ENCODE results near the gene SLC27A3.

SLC27A3 gene

DNA sequence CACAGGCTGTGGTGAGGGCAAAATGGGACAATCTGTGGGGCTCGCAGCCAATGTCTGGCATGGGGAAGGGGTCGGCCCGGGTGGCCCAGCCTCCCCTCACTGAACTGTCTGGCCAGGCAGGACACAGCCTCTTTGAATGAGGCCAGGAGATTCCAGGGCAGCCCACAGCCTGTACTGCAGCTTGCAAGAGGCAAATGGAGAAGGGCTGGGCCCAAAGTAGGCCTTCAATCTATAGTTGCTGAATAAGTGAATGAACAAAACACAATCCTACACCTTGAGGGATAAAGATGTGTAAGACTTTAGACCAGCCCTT, 23.2 kb downstream of the SLC27A3 start:
- no peak for DNase-seq (ENCODE audit: low read depth, low spot score)

DNA sequence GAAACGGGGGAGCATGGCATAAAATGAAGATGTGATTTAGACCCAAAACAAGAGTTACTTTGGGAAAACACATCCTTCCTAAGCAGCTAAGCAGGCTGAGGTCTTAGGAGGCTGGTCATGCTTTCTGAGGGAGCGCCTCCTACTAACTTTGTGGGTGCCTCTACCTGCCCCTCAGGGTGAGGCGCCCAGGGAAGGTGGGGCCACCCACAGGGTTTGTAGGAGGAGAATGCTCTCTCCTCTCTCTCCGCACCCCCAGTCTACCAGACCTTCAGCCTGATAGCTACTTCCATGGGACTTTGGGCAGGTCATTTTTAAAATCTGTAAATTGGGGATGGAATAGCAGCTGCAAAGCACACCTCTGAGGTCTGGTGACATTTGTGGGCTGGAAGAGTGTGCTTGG, 23.8 kb downstream of the SLC27A3 start:
- DNase-seq (ENCODE audit: low read depth, low spot score) = no peak

DNA sequence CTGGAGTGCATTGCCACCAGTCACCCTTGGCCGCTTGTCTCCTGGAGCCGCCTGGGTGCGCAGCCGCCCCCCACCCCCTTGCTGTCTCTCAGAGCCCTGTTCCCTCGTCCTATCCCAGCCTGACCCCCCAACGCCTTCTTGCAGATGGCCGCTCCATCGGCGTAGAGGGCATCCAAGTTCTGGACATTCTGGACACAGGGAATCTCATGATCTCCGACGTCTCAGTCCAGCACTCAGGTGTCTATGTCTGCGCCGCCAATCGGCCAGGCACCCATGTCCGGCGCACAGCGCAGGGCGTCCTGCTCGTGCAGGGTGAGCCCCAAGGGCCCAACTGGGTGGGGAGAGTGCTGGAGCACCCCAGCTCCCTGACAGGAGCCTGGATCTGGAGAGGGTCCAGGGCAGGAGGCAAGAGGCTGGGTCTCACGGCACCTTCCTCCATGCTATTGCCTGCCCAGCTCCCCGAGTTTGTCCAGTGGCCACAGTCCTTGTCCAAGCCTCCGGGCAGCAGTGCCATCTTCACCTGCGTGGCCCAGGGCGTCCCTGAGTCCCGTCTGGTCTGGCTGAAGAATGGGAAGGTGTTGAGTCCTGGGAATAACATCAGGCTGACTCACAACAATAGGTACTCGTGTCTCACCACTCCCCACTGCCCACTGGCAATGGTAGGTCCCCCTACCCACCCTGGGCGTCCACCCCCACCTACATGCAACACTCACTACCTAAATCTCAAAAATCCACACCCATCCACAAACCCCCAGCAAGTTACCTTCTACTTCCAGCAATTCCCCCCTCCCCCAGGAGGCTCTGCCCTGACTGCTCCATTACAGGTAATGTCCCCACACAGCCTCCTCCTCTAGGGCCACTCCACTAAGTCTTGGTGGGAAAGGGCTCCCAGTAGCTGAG, 24.6 kb downstream of the SLC27A3 start:
- no peak for DNase-seq (ENCODE audit: low read depth, low spot score)

DNA sequence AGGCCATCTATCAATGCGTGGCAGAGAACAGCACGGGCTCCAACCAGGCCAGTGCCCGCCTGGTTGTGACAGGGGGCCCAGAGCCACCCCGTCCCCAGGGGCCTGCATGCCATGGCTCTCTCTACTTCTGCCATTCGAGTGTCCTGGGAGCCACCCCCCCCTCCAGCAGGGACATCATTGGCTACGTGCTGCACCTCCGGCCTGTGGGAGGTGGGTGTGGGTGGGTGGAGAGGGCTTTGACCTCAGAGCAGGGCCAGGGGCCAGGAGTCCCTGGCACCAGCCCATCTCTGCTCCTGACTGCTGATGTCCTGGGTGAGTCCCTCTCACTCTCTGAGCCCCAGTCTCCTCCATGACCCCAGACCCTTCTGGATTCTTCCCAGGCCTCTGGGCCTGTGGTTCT, 25.3 kb downstream of the SLC27A3 start:
- no peak for DNase-seq (ENCODE audit: low read depth, low spot score)

DNA sequence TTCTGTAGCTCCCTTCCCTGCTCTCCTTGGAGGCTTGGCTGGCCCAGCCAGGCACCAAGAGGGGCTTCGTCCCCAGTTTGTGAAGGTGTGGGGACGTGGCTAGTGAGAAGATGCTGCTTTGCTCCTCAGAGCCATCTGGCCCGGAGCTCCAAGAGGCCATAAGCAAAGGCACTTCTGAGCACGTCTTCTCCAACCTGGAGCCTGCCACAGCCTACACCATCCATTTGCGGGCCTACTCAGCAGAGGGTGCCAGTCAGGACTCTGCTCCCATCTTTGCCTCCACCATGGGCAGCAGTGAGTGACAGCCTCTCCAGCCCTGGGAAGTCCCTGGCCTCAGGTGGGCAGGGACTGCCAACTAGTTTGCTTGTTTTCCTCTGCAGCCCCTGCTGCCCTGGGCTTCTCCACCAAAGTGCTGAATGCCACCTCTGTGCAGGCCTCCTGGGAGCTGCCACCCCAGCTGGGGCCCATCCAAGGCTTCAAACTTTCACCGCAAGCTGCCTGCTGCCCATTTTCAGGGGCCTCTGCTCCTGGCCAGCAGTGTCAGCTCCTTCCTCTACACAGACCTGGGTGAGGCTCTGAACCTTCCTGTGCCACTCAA, 25.9 kb downstream of the SLC27A3 start:
- no peak for DNase-seq (ENCODE audit: low read depth, low spot score)

DNA sequence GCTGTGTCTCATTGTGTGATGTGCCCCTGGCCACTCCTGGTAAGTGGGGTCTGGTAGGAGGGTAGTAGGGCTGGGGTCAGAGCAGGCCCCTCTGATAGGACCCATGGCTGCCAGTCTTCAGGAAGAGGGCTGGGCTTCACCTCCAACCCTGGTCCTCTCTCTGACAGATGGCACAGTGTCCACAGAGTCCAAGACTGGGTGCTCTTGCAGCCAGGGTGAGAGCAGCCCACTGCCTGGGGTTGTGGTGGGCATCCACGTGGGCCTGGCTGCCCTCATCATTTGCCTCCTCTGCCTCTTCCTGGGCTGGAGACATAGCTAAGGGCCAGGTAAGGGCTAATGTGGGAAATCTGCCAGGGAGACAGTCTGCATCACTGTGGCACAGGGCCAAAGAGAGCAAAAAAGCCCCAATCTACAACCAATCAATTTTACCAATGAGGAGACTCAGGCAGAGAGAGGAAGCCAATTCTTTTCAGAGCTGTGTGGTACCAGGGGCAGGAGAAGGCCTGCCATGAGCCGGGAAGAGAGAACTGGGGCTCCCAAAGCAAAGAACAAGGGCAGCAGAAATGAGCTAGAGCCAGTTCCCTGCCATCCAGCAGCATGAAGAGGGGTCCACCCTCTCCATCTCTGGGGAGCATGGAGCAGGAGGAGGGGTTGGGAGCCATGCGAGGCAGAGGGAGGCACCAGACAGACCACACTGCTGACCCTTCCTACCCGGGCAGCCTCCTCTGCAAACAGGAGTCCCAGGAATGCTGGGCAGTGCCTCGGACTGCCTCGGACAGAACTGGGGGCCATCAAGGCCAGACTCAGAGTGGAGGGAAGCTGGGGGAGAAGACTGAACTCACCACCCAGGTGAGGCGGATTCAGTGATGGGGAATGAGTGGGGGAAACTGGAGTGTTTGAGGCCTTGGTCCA, 26.8 kb downstream of the SLC27A3 start:
- DNase-seq (ENCODE audit: low read depth, low spot score) = no peak

DNA sequence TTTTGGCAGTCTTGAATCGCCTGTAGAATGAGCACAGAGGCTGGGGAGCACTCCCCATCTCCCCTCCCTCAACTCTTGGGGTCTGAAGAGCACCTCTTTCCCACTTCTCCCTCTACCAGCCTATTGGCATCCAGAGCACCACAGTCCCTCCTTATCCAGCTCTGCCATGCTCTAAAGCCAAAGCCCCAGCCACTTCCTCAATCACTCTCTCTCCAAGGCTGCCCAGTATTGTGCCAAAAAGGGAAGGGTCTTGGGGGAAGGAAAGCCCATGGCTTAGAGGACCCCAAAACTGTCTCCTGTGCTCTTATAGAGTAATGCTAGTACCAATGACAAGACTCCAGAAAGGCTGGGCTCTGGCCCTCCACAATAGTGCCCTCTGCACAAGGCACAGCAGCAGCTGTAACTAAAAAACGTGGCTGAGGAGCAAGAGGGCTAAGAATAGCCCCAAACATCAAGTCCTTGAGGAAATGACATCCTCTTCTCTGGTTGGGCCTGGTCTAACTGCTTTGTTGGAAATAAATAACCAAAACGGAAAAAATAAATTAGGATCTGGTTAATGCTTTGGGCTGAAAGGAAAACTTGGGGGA, 28.4 kb downstream of the SLC27A3 start:
- DNase-seq (ENCODE audit: low read depth, low spot score) = no peak

DNA sequence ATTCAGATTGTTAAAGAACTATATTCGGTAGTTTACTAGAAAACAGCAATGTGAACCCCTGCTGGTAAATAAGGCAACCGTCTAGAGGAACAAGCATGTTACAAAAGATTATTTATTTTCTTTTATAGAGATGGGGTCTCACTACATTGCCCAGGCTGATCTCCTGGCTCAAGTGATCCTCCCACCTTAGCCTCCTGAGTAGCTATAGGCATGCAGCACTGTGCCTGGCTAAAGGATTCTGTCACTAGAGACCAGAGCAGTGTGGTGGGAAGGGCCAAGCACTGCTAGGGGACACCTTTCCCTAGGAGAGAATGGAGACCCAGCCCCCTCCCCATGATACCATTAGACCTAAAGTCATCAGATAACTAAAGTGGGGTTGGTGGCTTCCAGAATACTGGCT, 28.9 kb downstream of the SLC27A3 start:
- DNase-seq (ENCODE audit: low read depth, low spot score) = no peak

DNA sequence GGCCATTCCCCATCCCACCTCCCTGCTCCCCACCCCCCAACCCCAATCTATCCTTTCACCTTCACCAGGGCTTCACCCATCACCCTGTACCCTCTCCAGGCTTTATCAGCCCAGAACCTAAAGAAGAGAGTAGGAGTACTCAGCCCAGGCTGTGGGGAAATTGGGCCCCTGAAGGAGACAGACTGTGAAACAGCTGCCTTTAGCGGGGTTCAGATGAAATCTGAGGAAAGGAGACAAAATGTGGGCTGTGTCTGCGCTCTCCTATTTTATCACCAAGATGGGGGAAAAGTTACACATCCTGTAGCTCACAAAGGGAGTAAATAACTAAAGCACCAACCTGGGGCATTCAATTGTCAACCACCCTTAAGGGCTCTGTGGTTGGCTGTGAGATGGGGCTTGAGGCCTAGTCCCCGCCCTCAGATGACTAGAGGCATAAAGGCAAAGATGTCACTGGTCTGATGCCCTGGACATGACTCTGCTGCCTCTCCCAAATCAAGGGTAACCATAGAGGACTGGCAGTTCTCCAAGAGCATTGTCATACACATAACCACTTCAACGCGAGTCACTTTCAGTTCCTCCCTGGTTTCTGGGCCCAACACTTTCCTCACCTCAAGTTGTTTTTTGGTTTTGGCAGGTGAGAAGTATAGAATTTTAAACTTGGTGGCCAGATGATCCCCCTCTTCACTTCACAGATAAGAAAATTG, 30.0 kb downstream of the SLC27A3 start:
- DNase-seq (ENCODE audit: low read depth, low spot score) = no peak

DNA sequence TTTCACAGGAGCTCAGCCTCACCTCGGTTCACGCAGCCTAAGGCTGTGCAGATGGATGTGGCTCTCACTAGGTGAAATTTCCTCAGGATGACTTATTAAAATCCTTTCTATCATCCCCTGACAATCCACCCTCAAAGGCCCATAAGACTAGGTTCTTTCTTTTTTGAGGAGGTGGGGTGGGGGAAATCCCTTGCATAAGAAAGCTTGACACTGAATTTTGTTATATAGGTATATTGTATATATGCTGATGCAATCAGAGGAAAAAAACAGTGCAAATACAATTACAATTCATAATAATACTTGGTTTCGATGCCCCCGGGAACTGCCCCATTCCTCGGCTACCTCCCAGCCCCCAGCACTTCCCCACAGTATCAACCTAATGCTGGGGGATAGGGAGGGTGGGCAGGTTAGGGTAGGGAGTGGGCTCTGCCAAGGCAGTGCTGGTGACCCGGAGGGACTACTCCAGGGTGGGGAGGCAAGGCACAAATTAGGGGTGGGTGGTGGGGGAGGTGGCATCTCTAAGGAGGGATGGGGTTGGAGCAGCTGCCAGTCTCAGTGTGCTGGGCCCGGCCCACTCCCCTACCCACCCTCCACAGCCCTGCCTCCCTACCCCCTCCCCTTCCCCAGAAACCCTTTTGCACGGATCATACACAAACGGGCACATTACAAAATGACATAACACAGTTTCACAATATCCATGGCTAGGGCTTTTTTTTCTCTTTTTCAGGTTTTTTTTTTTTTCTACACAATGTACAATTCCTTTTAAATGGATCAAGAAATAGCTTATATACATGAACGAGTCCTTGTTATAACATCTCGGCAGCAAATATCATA, 30.9 kb downstream of the SLC27A3 start:
- DNase-seq (ENCODE audit: low read depth, low spot score) = no peak

DNA sequence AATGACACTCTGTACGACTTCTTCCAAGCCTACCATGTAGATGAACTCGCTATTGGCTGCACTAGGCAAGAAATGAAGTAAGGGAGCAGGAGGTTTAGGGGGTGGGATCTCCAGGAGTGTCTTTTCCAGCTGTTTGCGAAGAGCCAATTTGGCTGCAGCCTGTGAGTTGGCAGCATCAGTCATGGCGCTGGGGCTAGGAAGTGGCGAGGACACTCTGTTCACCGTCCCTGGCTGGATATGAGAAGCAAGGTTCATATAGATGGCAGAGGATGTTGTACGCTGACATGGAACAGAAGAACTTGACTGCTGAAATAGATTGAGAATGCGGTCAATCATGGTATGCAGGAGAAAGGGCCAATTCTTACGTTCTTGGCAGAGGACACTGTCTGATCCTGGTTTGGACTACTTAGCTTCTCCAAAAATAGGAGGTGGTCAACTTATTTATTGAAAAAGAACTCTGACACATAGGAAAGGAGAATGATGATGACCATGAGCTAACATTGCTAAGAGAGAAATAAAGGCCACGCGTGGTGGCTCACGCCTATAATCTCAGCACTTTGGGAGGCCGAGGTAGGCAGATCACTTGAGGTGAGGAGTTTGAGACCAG, 41.2 kb downstream of the SLC27A3 start:
- DNase-seq (ENCODE audit: low read depth, low spot score) = no peak

DNA sequence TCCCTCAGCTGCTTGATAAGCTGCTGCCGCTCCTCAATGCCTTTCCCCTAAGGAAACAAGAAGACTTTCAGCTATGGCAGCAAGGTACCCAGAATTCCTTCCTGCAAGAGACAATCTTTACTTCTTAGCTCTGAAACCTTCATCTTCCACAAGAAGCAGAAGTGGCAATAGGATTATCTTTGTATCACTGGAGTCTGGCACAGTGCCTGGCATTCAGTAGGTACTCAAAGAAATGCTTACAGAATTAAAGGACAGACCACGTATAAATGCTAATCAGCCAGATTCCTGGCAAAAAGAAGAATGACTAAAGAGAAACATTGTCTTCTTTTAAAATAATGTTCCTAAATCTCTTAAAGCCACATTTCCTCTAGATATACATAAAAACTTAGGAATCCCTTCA, 43.7 kb downstream of the SLC27A3 start:
- no peak for DNase-seq (ENCODE audit: low read depth, low spot score)

DNA sequence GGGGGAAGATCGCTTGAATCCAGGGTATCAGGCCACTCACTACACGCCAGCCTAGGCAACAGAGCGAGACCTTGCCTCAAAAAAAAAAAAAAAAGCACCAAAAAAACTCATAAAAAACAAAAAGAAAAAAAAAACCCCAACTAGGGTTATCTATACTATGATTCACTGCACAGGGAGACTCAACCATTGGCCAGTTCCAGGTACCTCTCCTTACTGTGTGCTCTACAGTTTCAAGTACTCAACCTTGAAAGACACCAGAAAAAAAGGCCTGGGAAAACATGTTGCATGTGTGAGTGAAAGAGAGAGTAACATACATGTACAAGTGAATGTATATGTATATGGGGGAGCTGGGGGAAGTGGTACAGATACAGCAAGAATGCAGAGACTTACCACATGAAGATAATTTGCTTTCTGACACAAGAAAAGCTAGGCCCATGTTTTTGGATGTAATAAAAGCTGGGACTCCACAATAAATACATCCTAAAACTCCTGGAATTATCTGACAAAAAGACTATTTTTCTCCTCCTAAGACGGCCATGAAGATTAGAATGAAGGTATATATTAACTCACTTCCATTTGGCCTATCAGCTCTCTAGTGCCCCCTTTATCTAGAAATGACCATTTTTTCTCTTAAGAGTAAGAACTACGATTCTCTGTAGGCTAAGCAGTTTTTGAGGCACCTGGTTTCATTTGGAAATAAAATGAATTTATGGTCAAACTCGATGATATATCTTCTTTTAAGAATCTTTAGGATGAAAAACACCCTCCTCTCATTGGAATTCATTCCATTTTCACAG, 52.2 kb downstream of the SLC27A3 start:
- DNase-seq (ENCODE audit: low read depth, low spot score) = no peak
